Motor neuron (in vitro differentiated cells): ENCODE data around the gene IGF1R. TPM values are rescaled to one million over a fixed set of nuclear protein-coding genes. Genes with fewer than 3 reads are reported as not detected.
A peak's percentile ranks its signal among the peaks of the same experiment; 100 is the strongest.

Experiments
- ATAC-seq, 8 experiments: fragments of 200-7000 bp; cut with Tn5 transposase; replicated peaks in 6 of 8; 2 replicates each; pipeline ENCODE4 v1.8.0; 2021; ENCODE audit warnings: mild to moderate bottlenecking in 8 of 8, moderate library complexity in 8 of 8
- H3K27ac ChIP-seq, 2 donors: fragments of 250-450 bp; sonication (Bioruptor Pico); 2 replicates each; pipeline ENCODE4 v1.9.0; 2021; ENCODE audit warnings: antibody characterized with exemption in 2 of 2, mild to moderate bottlenecking in 2 of 2, moderate library complexity in 1 of 2
- H3K4me1 ChIP-seq, 2 donors: fragments of 250-450 bp; sonication (Bioruptor Pico); replicated peaks in 1 of 2; 2 replicates each; pipeline ENCODE4 v1.6.1; 2021; ENCODE audit warnings: antibody characterized with exemption in 2 of 2, mild to moderate bottlenecking in 2 of 2, moderate library complexity in 1 of 2
- H3K4me3 ChIP-seq, 5 donors: fragments of 250-450 bp; sonication (Bioruptor Pico); 2 replicates each; pipeline ENCODE4 v1.9.0; 2021; ENCODE audit warnings: antibody characterized with exemption in 5 of 5, mild to moderate bottlenecking in 5 of 5, moderate library complexity in 4 of 5
- WGBS, 10 experiments: fragments of 450-650 bp; shearing (Covaris generic); methylation state at CpG; one replicate each; pipeline ENCODE4 v1.0.0; 2022; 5-methylcytosine and 5-hydroxymethylcytosine counted together
- in situ Hi-C, 9 experiments: fragments of 400-800 bp; cut with MboI; loops; one replicate each; pipeline ENCODE4 v1.15.0; 2021; ENCODE audit warnings: low sequenced_read_pairs in 9 of 9, low pct_unique_long_range_greater_than_20kb in 2 of 9; ENCODE audit not compliant: unreplicated experiment in 9 of 9
- total RNA-seq, 8 experiments: library from RNA; unstranded; fragments of 300-600 nt; gene quantifications; 2 replicates each; pipeline versions ENCODE4 v1.2.3 to v1.2.4, GENCODE V29; 2022

IGF1R gene
- total RNA-seq, 8 experiments from 2014 or later: 12.5 to 43.5 (median 26.1) TPM

- no peak for ATAC-seq
- Histone ChIP-seq H3K4me1 (peaks cover 21 to 29% of the 10 kb centered on the region in 2 donors), H3K27ac (no peak overlapping the region), H3K4me3 (no peak overlapping the region)
- WGBS, 10 experiments: 90 to 100% (median 100%) methylated on average over 1 to 5 of the region's 6 CpGs; no CpG with 5 or more reads in 2 of the 10 experiments
- in situ Hi-C loops: no loop called here
Observed at GRCh38 chr15:98870788-98871187, 222.4 kb downstream of the IGF1R start.

- no peak overlapping the region for H3K27ac ChIP-seq
- WGBS, 10 experiments: 11 to 100% (median 83%) methylated on average over 1 to 3 of the region's 3 CpGs; no CpG with 5 or more reads in 2 of the 10 experiments
- H3K4me3 ChIP-seq: no peak overlapping the region
- H3K4me1 ChIP-seq: peaks cover 17 to 23% of the 10 kb centered on the region in 2 donors
- in situ Hi-C loops: no loop called here
- peak in 1 of 8 experiments; percentile 4 for ATAC-seq
Observed at GRCh38 chr15:98872774-98873173, 224.4 kb downstream of the IGF1R start.

- H3K4me3 ChIP-seq: no peak overlapping the region
- H3K27ac ChIP-seq: no peak overlapping the region
- H3K4me1 ChIP-seq: peaks cover 18 to 21% of the 10 kb centered on the region in 2 donors
- in situ Hi-C loops: no loop called here
- 0 to 74% (median 10%) methylated on average over 1 to 11 of the region's 12 CpGs; no CpG with 5 or more reads in 1 of the 10 experiments for WGBS, 10 experiments
- ATAC-seq: peak; percentile 41 to 93 (median 85)
Observed at GRCh38 chr15:98873441-98874218, 225.3 kb downstream of the IGF1R start.

- WGBS, 10 experiments: 0 to 80% (median 23%) methylated on average over 1 to 7 of the region's 7 CpGs; no CpG with 5 or more reads in 3 of the 10 experiments
- Histone ChIP-seq H3K27ac (no peak overlapping the region), H3K4me3 (no peak overlapping the region), H3K4me1 (peaks cover 21 to 25% of the 10 kb centered on the region in 2 donors)
- ATAC-seq: no peak
- in situ Hi-C loops: no loop called here
Observed at GRCh38 chr15:98874370-98874769, 226.0 kb downstream of the IGF1R start.

- in situ Hi-C loops: loop anchor here in 4 of 9 experiments (25.0 kb wide), 3 partner anchors 188 to 362 kb away; no protein-coding TSS in a partner anchor
- Histone ChIP-seq H3K27ac (no peak overlapping the region), H3K4me3 (no peak overlapping the region), H3K4me1 (peaks cover 21 to 29% of the 10 kb centered on the region in 2 donors)
- peak in 2 of 8 experiments; percentile 17 to 18 for ATAC-seq
- WGBS, 10 experiments: 20 to 84% (median 52%) methylated on average over 2 to 7 of the region's 8 CpGs
Observed at GRCh38 chr15:98874773-98875172, 226.4 kb downstream of the IGF1R start.

GRCh38 chr15:98875309-98875708, 227.0 kb downstream of the IGF1R start:
- peaks cover 21 to 30% of the 10 kb centered on the region in 2 donors for H3K4me1 ChIP-seq
- in situ Hi-C loops: loop anchor here in 4 of 9 experiments (25.0 kb wide), 3 partner anchors 187 to 363 kb away; no protein-coding TSS in a partner anchor
- 10 to 100% (median 84%) methylated on average over 2 to 3 of the region's 3 CpGs for WGBS, 10 experiments
- H3K27ac ChIP-seq: no peak overlapping the region
- no peak overlapping the region for H3K4me3 ChIP-seq
- no peak for ATAC-seq

GRCh38 chr15:98876451-98877369, 228.4 kb downstream of the IGF1R start:
- Histone ChIP-seq H3K4me3 (no peak overlapping the region), H3K4me1 (peaks cover 24 to 30% of the 10 kb centered on the region in 2 donors), H3K27ac (no peak overlapping the region)
- WGBS, 10 experiments: 63 to 100% (median 91%) methylated on average over 1 to 5 of the region's 5 CpGs
- in situ Hi-C loops: loop anchor here in 4 of 9 experiments (25.0 kb wide), 3 partner anchors 186 to 364 kb away; no protein-coding TSS in a partner anchor
- ATAC-seq: no peak

- Histone ChIP-seq H3K27ac (no peak overlapping the region), H3K4me1 (peaks cover 29 to 35% of the 10 kb centered on the region in 2 donors), H3K4me3 (no peak overlapping the region)
- ATAC-seq: no peak
- WGBS, 10 experiments: 49 to 100% (median 92%) methylated on average over 1 to 3 of the region's 3 CpGs
- in situ Hi-C loops: loop anchor here in 4 of 9 experiments (25.0 kb wide), 3 partner anchors 184 to 366 kb away; no protein-coding TSS in a partner anchor
Observed at GRCh38 chr15:98878172-98878571, 229.8 kb downstream of the IGF1R start.

GRCh38 chr15:98878862-98879261, 230.5 kb downstream of the IGF1R start:
- Histone ChIP-seq H3K4me3 (no peak overlapping the region), H3K4me1 (peaks cover 30 to 35% of the 10 kb centered on the region in 2 donors), H3K27ac (no peak overlapping the region)
- in situ Hi-C loops: loop anchor here in 4 of 9 experiments (25.0 kb wide), 3 partner anchors 183 to 367 kb away; no protein-coding TSS in a partner anchor
- 80 to 95% (median 92%) methylated on average over 1 to 10 of the region's 14 CpGs; no CpG with 5 or more reads in 2 of the 10 experiments for WGBS, 10 experiments
- ATAC-seq: peak in 5 of 8 experiments; percentile 77 to 88 (median 81)

GRCh38 chr15:98881526-98882520, 233.5 kb downstream of the IGF1R start:
- H3K27ac ChIP-seq: no peak overlapping the region
- in situ Hi-C loops: loop anchor here in 4 of 9 experiments (25.0 kb wide), 3 partner anchors 180 to 370 kb away; no protein-coding TSS in a partner anchor
- WGBS, 10 experiments: 24 to 100% (median 80%) methylated on average over 1 to 8 of the region's 14 CpGs; no CpG with 5 or more reads in 1 of the 10 experiments
- ATAC-seq: peak in 6 of 8 experiments; percentile 11 to 69 (median 50)
- no peak overlapping the region for H3K4me3 ChIP-seq
- H3K4me1 ChIP-seq: peaks cover 23 to 30% of the 10 kb centered on the region in 2 donors

- no peak overlapping the region for H3K27ac ChIP-seq
- no peak overlapping the region for H3K4me3 ChIP-seq
- in situ Hi-C loops: loop anchor here in 4 of 9 experiments (25.0 kb wide), 3 partner anchors 179 to 371 kb away; no protein-coding TSS in a partner anchor
- H3K4me1 ChIP-seq: peaks cover 23 to 30% of the 10 kb centered on the region in 2 donors
- WGBS, 10 experiments: 59 to 100% (median 83%) methylated on average over 1 to 6 of the region's 11 CpGs; no CpG with 5 or more reads in 2 of the 10 experiments
- peak in 5 of 8 experiments; percentile 33 to 52 (median 44) for ATAC-seq
Observed at GRCh38 chr15:98883478-98883877, 235.1 kb downstream of the IGF1R start.
